NCI-H1092 (cell line): Measurements from ENCODE around the gene KCNA4.
A peak's percentile ranks its signal among the peaks of the same experiment; 100 is the strongest.
"Not testable (repeated sequence)": the region's sequence is repeated elsewhere in the genome, so short reads cannot be mapped to it uniquely, and the experiment has no call there.

Experiments
- DNase-seq: peaks from one replicate; lab custom pipeline; 2025; lab: John Stamatoyannopoulos, UW

Gene KCNA4

GRCh38 chr11:30016588-30017363, at the start of gene KCNA4:
Gene KCNA4, minus strand, starts transcription at chr11:30017030. Its CDS starts 4,352 bp downstream, at chr11:30012678.
- DNase-seq, result peak; percentile 47

GRCh38 chr11:30062103-30062502, 45.3 kb upstream of the KCNA4 start:
- DNase-seq, result no peak

- DNase-seq, result no peak
These were observed 42.5 kb upstream of the KCNA4 start for GRCh38 chr11:30059172-30059815.

GRCh38 chr11:30049214-30049613, 32.4 kb upstream of the KCNA4 start:
- no peak for DNase-seq

- DNase-seq, result no peak
These were observed 29.7 kb upstream of the KCNA4 start for GRCh38 chr11:30046578-30046945.

- DNase-seq, result no peak
These were observed 29.2 kb upstream of the KCNA4 start for GRCh38 chr11:30045921-30046577.

GRCh38 chr11:30045144-30045543, 28.3 kb upstream of the KCNA4 start:
- DNase-seq, result no peak

- DNase-seq, result no peak
These were observed 24.3 kb upstream of the KCNA4 start for GRCh38 chr11:30041171-30041570.

GRCh38 chr11:30034746-30035145, 17.9 kb upstream of the KCNA4 start:
- DNase-seq, result not testable (repeated sequence)

- DNase-seq, result not testable (repeated sequence)
These were observed 17.3 kb upstream of the KCNA4 start for GRCh38 chr11:30034166-30034565.

GRCh38 chr11:30025396-30026139, 8.7 kb upstream of the KCNA4 start:
- DNase-seq, result no peak

GRCh38 chr11:30023074-30023473, 6.2 kb upstream of the KCNA4 start:
- DNase-seq, result no peak

- no peak for DNase-seq
These were observed 2.7 kb upstream of the KCNA4 start for GRCh38 chr11:30019481-30019880.

GRCh38 chr11:30018495-30018894, 1.7 kb upstream of the KCNA4 start:
- no peak for DNase-seq

- DNase-seq, result no peak
These were observed 640 bp upstream of the KCNA4 start for GRCh38 chr11:30017445-30017895.

GRCh38 chr11:30015725-30016412, 961 bp downstream of the KCNA4 start:
- no peak for DNase-seq

GRCh38 chr11:30012346-30012745, 4.5 kb downstream of the KCNA4 start:
- no peak for DNase-seq

- DNase-seq, result no peak
These were observed 7.8 kb downstream of the KCNA4 start for GRCh38 chr11:30009060-30009459.

GRCh38 chr11:30006876-30007275, 10.0 kb downstream of the KCNA4 start:
- DNase-seq, result no peak

- no peak for DNase-seq
These were observed 14.6 kb downstream of the KCNA4 start for GRCh38 chr11:30002157-30002785.
